Sigmoid colon (tissue), 3 donors: ENCODE measurements around the gene WIPF3.

Experiments
- CTCF ChIP-seq, 4 experiments: fragments of 450-650 bp in 3 of 4; fragments of 200-600 bp in 1 of 4; IDR thresholded peaks; one replicate each; pipeline ENCODE4 v1.5.1; 2016 to 2019; ENCODE audit warnings: antibody characterized with exemption in 4 of 4, mild to moderate bottlenecking in 3 of 4, moderate library complexity in 2 of 4
- POLR2A ChIP-seq, 2 donors: fragments of 450-650 bp; IDR thresholded peaks; one replicate each; pipeline ENCODE4 v1.6.1; 2016; ENCODE audit warnings: antibody characterized with exemption in 2 of 2, mild to moderate bottlenecking in 2 of 2, moderate library complexity in 2 of 2

GRCh38 chr7:29860186-29860585 lies 53.9 kb downstream of the WIPF3 start:
- TF ChIP-seq POLR2A (IDR thresholded peaks at IDR 0.05) (no peak), CTCF (IDR thresholded peaks at IDR 0.05) (no peak)
